ENCODE data around the gene CABP2. TPM values are rescaled to one million over a fixed set of nuclear protein-coding genes. Genes with fewer than 3 reads are reported as not detected.

Gene CABP2
- total and polyA plus RNA-seq, 12 donors, result not detected

- H3K4me1 ChIP-seq, result peaks cover 0 to 18% (median 13%) of the 10 kb centered on the region in 9 donors
- no peaks in the 10 kb centered on the region for H3K27me3 ChIP-seq
- H3K27ac ChIP-seq, result peak overlapping the region; percentile 29 to 72 (median 57)
- H3K9me3 ChIP-seq, result no peaks in the 10 kb centered on the region
- no peak overlapping the region for H3K4me3 ChIP-seq
- DNase-seq, result peak; percentile 68 to 69
- ATAC-seq, result peak; percentile 78 to 93 (median 91)
- 18 to 23% methylated on average over 8 of the region's 8 CpGs for WGBS, 2 donors
- intact Hi-C loops (cut with DNase I), result no loop called here
- H3K36me3 ChIP-seq, result no peaks in the 10 kb centered on the region
- peak in 7 of 9 donors; percentile 33 to 52 (median 38) for TF ChIP-seq CTCF (IDR thresholded peaks at IDR 0.05)
Observed at GRCh38 chr11:67545280-67545679, 22.0 kb upstream of the CABP2 start.

GRCh38 chr11:67544616-67545242 is 21.5 kb upstream of the CABP2 start:
- 50 to 56% methylated on average over 10 of the region's 10 CpGs for WGBS, 2 donors
- Histone ChIP-seq H3K4me3 (no peak overlapping the region), H3K36me3 (no peaks in the 10 kb centered on the region), H3K4me1 (peaks cover 0 to 18% (median 13%) of the 10 kb centered on the region in 9 donors), H3K9me3 (no peaks in the 10 kb centered on the region), H3K27ac (peak overlapping the region; percentile 29 to 72 (median 57)), H3K27me3 (no peaks in the 10 kb centered on the region)
- intact Hi-C loops (cut with DNase I), result no loop called here
- no peak for TF ChIP-seq CTCF (IDR thresholded peaks at IDR 0.05)
- DNase-seq, result no peak
- peak in 5 of 8 donors; percentile 5 to 60 (median 34) for ATAC-seq

GRCh38 chr11:67543585-67543984 is 20.3 kb upstream of the CABP2 start:
- H3K9me3 ChIP-seq, result no peaks in the 10 kb centered on the region
- intact Hi-C loops (cut with DNase I), result no loop called here
- H3K4me1 ChIP-seq, result peaks cover 0 to 18% (median 13%) of the 10 kb centered on the region in 9 donors
- H3K27me3 ChIP-seq, result no peaks in the 10 kb centered on the region
- no peak overlapping the region for H3K27ac ChIP-seq
- no peak overlapping the region for H3K4me3 ChIP-seq
- WGBS, 2 donors, result 60 to 61% methylated on average over 2 of the region's 2 CpGs
- DNase-seq (no peak), ATAC-seq (no peak)
- no peak for TF ChIP-seq CTCF (IDR thresholded peaks at IDR 0.05)
- no peaks in the 10 kb centered on the region for H3K36me3 ChIP-seq

GRCh38 chr11:67542971-67543370 is 19.7 kb upstream of the CABP2 start:
- no peak for ATAC-seq
- WGBS, 2 donors, result 62 to 77% methylated on average over 6 to 7 of the region's 7 CpGs
- H3K36me3 ChIP-seq, result no peaks in the 10 kb centered on the region
- no peak for DNase-seq
- no peaks in the 10 kb centered on the region for H3K27me3 ChIP-seq
- TF ChIP-seq CTCF (IDR thresholded peaks at IDR 0.05), result no peak
- intact Hi-C loops (cut with DNase I), result no loop called here
- no peaks in the 10 kb centered on the region for H3K9me3 ChIP-seq
- H3K4me1 ChIP-seq, result peaks cover 0 to 18% (median 13%) of the 10 kb centered on the region in 9 donors
- H3K27ac ChIP-seq, result no peak overlapping the region
- no peak overlapping the region for H3K4me3 ChIP-seq
